H1 (cell line): ENCODE results near the gene CSNK1A1. TPM values are rescaled to one million over a fixed set of nuclear protein-coding genes. Genes with fewer than 3 reads are reported as not detected.

Source experiments
- CBX8 ChIP-seq: fragments of 300-800, 300-1000 bp; sonication (generic); IDR thresholded peaks from 2 replicates; pipeline ENCODE4 v1.7.1; 2016; ENCODE audit warnings: low read depth, low read length, borderline replicate concordance
- CTBP2 ChIP-seq: IDR thresholded peaks from 2 replicates; pipeline ENCODE4 v1.7.0; 2011; ENCODE audit warnings: borderline replicate concordance, mild to moderate bottlenecking, moderate library complexity, mixed read lengths, low read length; ENCODE audit not compliant: insufficient read depth, insufficient read length
- EZH2 ChIP-seq: fragments of 200-600 bp; sonication (generic); IDR thresholded peaks from 2 replicates; pipeline ENCODE4 v1.7.1; 2012; ENCODE audit warnings: low read depth, mild to moderate bottlenecking, moderate library complexity, low read length, inconsistent platforms; ENCODE audit not compliant: severe bottlenecking
- RNF2 ChIP-seq: fragments of 200-900, 300-1000 bp; sonication (generic); IDR thresholded peaks from 2 replicates; pipeline ENCODE4 v1.7.1; 2016; ENCODE audit warnings: borderline replicate concordance, low read depth, mild to moderate bottlenecking, antibody characterized with exemption, low read length; ENCODE audit not compliant: poor library complexity, severe bottlenecking; ENCODE audit errors: missing control alignments
- polyA plus RNA-seq, 7 experiments: library from polyadenylated mRNA; depleted of rRNA in 3 of 7; stranded (reverse) in 5 of 7; unstranded in 2 of 7; fragments of >200 nt in 5 of 7; fragments of 200-250 nt in 2 of 7; gene quantifications; 1 replicate in 5 of 7; 2 replicates in 1 of 7; 4 replicates in 1 of 7; pipeline versions ENCODE4 v1.2.1 to v1.2.3, GENCODE V29; 2011 to 2013; ENCODE audit warnings: missing spikeins in 2 of 7, mixed read lengths in 2 of 7
- total RNA-seq: library from RNA; stranded (reverse); fragmentation: NEBNext Ultra II Directional; extraction: Animal tissue kit (Norgen Biotek cat#: 25700); gene quantifications from 2 replicates; pipeline ENCODE4 v1.2.1, GENCODE V29; 2021
- TF ChIP-seq, protein P1 (sequence below): IDR thresholded peaks from 2 replicates; pipeline ENCODE4 v1.6.1; 2011; ENCODE audit warnings: low read depth, mild to moderate bottlenecking, low read length; ENCODE audit not compliant: insufficient read depth

Gene CSNK1A1
- total and polyA plus RNA-seq, 2 of the 8 experiments (the other 6 are each of a cell fraction or from before 2014, with no cell fraction given) = 61.2 to 244 TPM

DNA sequence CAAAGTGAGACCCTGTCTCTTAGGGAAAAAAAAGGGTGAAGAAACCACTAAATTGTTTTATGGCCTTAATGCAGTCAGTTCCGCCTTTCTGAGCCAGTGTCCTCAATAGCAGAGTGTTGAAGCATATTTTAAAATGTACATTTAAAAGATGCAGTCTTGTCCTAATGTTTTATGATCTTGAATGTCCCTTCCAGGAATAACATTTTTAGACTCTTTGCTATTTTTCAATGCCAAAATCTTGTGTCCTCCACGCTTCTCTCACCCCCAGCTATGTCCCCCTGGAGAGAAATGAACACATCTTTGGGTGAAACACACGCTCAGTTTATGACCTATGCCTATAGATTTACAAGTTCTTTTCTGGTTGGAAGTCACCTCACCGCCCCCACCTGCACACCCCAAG, 69.8 kb downstream of the CSNK1A1 start (continued):
- no peak for TF ChIP-seq CBX8
- TF ChIP-seq RNF2 = no peak
- no peak for TF ChIP-seq CTBP2
- no peak for TF ChIP-seq EZH2
- TF ChIP-seq, protein P1, sequence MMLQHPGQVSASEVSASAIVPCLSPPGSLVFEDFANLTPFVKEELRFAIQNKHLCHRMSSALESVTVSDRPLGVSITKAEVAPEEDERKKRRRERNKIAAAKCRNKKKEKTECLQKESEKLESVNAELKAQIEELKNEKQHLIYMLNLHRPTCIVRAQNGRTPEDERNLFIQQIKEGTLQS = no peak
